Activated T-cell treated with anti-CD3 and anti-CD28 coated beads for 48 hours (primary cell): Measurements from ENCODE around the gene HES5.

Source experiments
- DNase-seq: peaks from one replicate; pipeline ENCODE4 v3.0.0-alpha.2; 2020; ENCODE audit warnings: low read depth

Gene HES5

GRCh38 chr1:2499986-2500596, 30.0 kb downstream of the HES5 start:
- DNase-seq, result no peak

- no peak for DNase-seq
Observed at GRCh38 chr1:2499260-2499659, 30.8 kb downstream of the HES5 start.

- DNase-seq, result no peak
Observed at GRCh38 chr1:2498648-2499047, 31.4 kb downstream of the HES5 start.

GRCh38 chr1:2497891-2498290, 32.2 kb downstream of the HES5 start:
- DNase-seq, result no peak

GRCh38 chr1:2496746-2497145, 33.3 kb downstream of the HES5 start:
- no peak for DNase-seq

GRCh38 chr1:2496087-2496622, 33.9 kb downstream of the HES5 start:
- no peak for DNase-seq

GRCh38 chr1:2495546-2495945, 34.5 kb downstream of the HES5 start:
- no peak for DNase-seq

- no peak for DNase-seq
Observed at GRCh38 chr1:2495026-2495425, 35.0 kb downstream of the HES5 start.

GRCh38 chr1:2494323-2494693, 35.8 kb downstream of the HES5 start:
- no peak for DNase-seq

GRCh38 chr1:2493691-2494322, 36.3 kb downstream of the HES5 start:
- DNase-seq, result no peak

GRCh38 chr1:2493218-2493617, 36.8 kb downstream of the HES5 start:
- no peak for DNase-seq

GRCh38 chr1:2492091-2492490, 38.0 kb downstream of the HES5 start:
- no peak for DNase-seq

GRCh38 chr1:2489615-2490014, 40.4 kb downstream of the HES5 start:
- no peak for DNase-seq

- DNase-seq, result no peak
Observed at GRCh38 chr1:2488688-2489087, 41.4 kb downstream of the HES5 start.

- no peak for DNase-seq
Observed at GRCh38 chr1:2486558-2486957, 43.5 kb downstream of the HES5 start.

GRCh38 chr1:2486041-2486440, 44.0 kb downstream of the HES5 start:
- DNase-seq, result no peak

GRCh38 chr1:2483970-2484369, 46.1 kb downstream of the HES5 start:
- DNase-seq, result no peak

- DNase-seq, result no peak
Observed at GRCh38 chr1:2483026-2483425, 47.0 kb downstream of the HES5 start.

GRCh38 chr1:2482588-2482987, 47.5 kb downstream of the HES5 start:
- no peak for DNase-seq

GRCh38 chr1:2481885-2482284, 48.2 kb downstream of the HES5 start:
- DNase-seq, result no peak

GRCh38 chr1:2480986-2481364, 49.1 kb downstream of the HES5 start:
- no peak for DNase-seq

GRCh38 chr1:2480236-2480985, 49.7 kb downstream of the HES5 start:
- no peak for DNase-seq

GRCh38 chr1:2479618-2480017, 50.4 kb downstream of the HES5 start:
- DNase-seq, result no peak
